Bronchial epithelial cell (primary cell): ENCODE measurements around the gene PRRT3. TPM values are rescaled to one million over a fixed set of nuclear protein-coding genes. Genes with fewer than 3 reads are reported as not detected.

Experiments used
- DNase-seq: peaks from one replicate; pipeline ENCODE4 v3.0.0-alpha.2; 2010; ENCODE audit warnings: low read depth
- FAIRE-seq: peaks from 2 replicates; lab custom pipeline; 2011; peaks lifted over from hg19 to GRCh38; lab: Jason Lieb, UNC
- H3K27me3 ChIP-seq: 2 replicates; pipeline ENCODE4 v1.5.1; 2011; ENCODE audit warnings: low read length; ENCODE audit not compliant: control insufficient read depth, insufficient read depth
- H3K36me3 ChIP-seq: 2 replicates; pipeline ENCODE4 v1.5.1; 2011; ENCODE audit warnings: low read length; ENCODE audit not compliant: control insufficient read depth, insufficient read depth
- H3K4me3 ChIP-seq: 2 replicates; pipeline ENCODE4 v1.5.1; 2011; ENCODE audit warnings: mild to moderate bottlenecking, low read depth, low read length, control low read depth
- total RNA-seq: library from RNA; depleted of rRNA; stranded (reverse); fragments of >200 nt; gene quantifications from 2 replicates; pipeline ENCODE4 v1.2.1, GENCODE V29; 2014
- TF ChIP-seq, protein P1 (sequence below): IDR thresholded peaks from 2 replicates; pipeline ENCODE4 v1.5.1; 2011; ENCODE audit warnings: mild to moderate bottlenecking, moderate library complexity, low read length, control low read depth, inconsistent platforms; ENCODE audit not compliant: insufficient read depth, severe bottlenecking

Gene PRRT3
- total RNA-seq, 1 donor from 2014 or later = 0.26 TPM

DNA sequence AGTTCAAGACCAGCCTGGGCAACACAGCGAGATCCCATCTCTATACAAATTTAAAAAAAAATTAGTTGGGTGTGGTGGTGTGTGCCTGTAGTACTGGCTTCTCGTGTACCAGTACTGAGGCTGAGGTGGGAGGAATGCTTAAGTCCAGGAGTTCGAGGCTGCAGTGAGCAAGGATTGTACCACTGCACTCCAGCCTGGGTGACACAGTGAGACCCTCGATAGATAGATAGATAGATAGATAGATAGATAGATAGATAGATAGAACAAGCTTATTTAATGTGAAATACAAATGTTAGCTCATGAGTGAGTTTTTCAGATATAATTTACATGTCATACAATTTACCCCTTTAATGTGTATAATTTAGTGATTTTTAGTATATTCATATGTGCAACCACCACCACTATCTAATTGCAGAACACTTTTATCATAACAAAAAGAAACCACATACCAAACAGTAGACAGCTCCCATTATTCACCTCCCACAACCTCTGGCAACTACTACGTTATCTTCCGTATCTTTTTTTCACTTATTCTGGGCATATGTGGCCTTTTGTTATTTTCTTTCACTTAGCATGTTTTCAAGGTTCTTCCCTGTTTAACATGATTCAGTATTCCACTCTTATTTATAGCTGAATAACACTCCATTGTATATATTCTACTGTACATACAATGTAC is 13.1 kb upstream of the PRRT3 start:
- Histone ChIP-seq H3K36me3 (peaks cover 4% of the 10 kb centered on the region), H3K27me3 (no peaks in the 10 kb centered on the region), H3K4me3 (no peak overlapping the region)
- DNase-seq (no peak), FAIRE-seq (no peak)
- TF ChIP-seq, protein P1, sequence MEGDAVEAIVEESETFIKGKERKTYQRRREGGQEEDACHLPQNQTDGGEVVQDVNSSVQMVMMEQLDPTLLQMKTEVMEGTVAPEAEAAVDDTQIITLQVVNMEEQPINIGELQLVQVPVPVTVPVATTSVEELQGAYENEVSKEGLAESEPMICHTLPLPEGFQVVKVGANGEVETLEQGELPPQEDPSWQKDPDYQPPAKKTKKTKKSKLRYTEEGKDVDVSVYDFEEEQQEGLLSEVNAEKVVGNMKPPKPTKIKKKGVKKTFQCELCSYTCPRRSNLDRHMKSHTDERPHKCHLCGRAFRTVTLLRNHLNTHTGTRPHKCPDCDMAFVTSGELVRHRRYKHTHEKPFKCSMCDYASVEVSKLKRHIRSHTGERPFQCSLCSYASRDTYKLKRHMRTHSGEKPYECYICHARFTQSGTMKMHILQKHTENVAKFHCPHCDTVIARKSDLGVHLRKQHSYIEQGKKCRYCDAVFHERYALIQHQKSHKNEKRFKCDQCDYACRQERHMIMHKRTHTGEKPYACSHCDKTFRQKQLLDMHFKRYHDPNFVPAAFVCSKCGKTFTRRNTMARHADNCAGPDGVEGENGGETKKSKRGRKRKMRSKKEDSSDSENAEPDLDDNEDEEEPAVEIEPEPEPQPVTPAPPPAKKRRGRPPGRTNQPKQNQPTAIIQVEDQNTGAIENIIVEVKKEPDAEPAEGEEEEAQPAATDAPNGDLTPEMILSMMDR = no peak

DNA sequence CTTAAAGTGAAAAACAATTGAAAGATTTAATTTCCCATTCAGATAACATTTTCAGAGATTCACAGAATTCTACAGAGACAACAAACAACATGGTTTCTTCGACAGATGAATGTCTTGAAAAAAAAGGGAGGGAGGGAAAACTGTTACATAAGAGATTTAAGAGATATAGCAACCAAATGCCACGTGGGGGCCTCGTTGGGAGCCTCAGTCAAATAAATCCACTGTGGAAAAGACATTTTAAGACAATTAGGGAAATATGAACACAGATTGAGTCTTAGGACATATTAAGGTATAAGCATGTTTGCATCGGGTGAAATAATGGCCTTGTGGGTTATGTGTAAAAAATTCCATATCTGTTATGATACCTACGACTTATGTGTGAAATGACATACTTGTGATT is 5.0 kb upstream of the PRRT3 start:
- TF ChIP-seq, protein P1 = no peak
- Histone ChIP-seq H3K27me3 (no peaks in the 10 kb centered on the region), H3K4me3 (no peak overlapping the region), H3K36me3 (no peaks in the 10 kb centered on the region)
- DNase-seq = no peak
- FAIRE-seq = no peak

DNA sequence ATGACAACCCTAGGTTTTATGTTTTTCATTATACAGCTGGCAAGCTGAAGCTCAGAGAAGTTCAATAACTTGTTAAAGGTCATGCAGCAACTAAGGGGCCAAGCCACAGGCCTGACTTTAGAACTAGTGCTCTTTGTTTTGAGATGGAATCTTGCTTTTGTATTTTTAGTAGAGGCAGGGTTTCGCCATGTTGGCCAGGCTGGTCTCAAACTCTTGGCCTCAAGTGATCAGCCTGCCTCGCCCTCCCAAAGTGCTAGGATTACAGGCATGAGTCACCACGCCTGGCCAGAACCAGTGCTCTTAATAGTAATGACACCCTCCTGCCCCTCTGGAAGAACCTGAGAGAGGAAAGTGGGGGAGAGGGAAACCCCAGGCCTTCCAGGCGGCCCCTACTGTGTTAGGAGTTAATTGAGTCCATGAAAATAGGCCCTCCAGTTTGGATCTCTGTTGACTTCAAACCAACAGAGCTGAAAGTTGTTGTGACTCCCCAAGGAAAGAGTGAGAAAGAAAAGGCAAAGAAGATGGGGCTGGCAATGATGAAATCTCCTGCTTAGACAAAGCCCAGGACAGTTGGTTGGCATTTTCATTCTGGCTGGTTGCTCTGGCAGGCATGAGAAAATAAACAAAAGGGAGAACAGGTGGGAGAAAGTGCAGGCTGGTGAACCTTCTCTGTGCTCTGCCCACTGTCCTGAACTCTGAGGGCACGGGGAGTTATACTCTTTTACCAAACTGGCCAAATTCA is 3.6 kb upstream of the PRRT3 start:
- FAIRE-seq = no peak
- TF ChIP-seq, protein P1 = no peak
- Histone ChIP-seq H3K27me3 (no peaks in the 10 kb centered on the region), H3K36me3 (no peaks in the 10 kb centered on the region), H3K4me3 (no peak overlapping the region)
- DNase-seq = no peak

DNA sequence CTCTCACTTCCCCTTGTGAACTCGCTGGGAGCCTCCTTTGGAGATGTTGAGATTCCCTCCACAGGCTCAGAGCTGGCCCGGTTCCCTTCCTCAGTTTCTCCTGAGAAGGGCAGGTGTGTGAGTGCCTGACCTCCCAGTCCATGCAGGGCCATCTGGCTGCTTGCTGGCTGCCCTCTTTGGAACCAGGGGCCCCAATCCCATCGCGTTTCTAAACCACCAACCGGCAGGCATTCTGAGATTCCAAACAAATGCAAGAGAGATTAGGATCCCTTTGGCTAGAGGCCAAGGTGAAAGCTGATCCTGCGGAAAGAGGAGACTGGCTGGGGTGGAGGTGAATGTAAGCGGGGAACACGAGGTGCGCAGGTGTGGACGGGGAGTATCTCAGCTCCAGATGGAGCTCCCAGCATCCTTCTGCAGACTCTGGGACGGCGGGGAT is 2.9 kb upstream of the PRRT3 start:
- H3K36me3 ChIP-seq = no peaks in the 10 kb centered on the region
- peak; percentile 25 for DNase-seq
- TF ChIP-seq, protein P1 = no peak
- no peak overlapping the region for H3K4me3 ChIP-seq
- H3K27me3 ChIP-seq = no peaks in the 10 kb centered on the region
- FAIRE-seq = no peak

DNA sequence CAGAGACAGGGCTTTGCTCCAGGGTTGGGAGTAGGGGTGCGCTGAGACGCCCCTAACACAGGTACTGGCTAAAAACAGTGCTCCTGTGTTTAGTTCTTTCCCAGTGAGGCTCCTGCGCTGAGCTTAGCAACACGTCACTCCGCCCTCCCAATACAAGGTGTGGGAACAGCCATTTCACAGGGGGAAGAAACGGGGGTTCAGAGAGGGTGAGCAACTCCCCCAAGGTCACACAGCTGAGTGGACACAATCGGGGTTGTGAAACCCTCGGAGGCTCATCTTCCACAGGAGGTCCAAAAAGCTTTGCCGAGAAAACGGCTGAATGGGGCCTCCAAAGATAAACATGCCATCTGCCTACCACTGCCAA is 628 bp downstream of the PRRT3 start:
- no peak for DNase-seq
- TF ChIP-seq, protein P1 = no peak
- no peak for FAIRE-seq
- H3K27me3 ChIP-seq = no peaks in the 10 kb centered on the region
- H3K4me3 ChIP-seq = peak overlapping the region; percentile 40
- no peaks in the 10 kb centered on the region for H3K36me3 ChIP-seq
